Stimulated activated naive CD4-positive, alpha-beta T cell (primary cell): ENCODE measurements around the gene COBL.

ENCODE experiments used
- DNase-seq, 6 experiments: peaks; one replicate each; lab custom pipeline; 2025; lab: John Stamatoyannopoulos, UW

The COBL gene

GRCh38 chr7:51325908-51326307 lies 9.3 kb upstream of the COBL start:
- no peak for DNase-seq

- DNase-seq: no peak
Measured at GRCh38 chr7:51325261-51325676, 8.7 kb upstream of the COBL start.

- no peak for DNase-seq
Measured at GRCh38 chr7:51324206-51324898, 7.7 kb upstream of the COBL start.

GRCh38 chr7:51321961-51322515 lies 5.4 kb upstream of the COBL start:
- DNase-seq: no peak

GRCh38 chr7:51318886-51319579 lies 2.4 kb upstream of the COBL start:
- DNase-seq: no peak

- DNase-seq: no peak
Measured at GRCh38 chr7:51318001-51318400, 1.4 kb upstream of the COBL start.

- DNase-seq: no peak
Measured at GRCh38 chr7:51317582-51317910, 937 bp upstream of the COBL start.

- DNase-seq: no peak
Measured at GRCh38 chr7:51316262-51316665, 345 bp downstream of the COBL start.

- no peak for DNase-seq
Measured at GRCh38 chr7:51315393-51316261, 982 bp downstream of the COBL start.

- DNase-seq: no peak
Measured at GRCh38 chr7:51314726-51315125, 1.9 kb downstream of the COBL start.

GRCh38 chr7:51313738-51314425 lies 2.7 kb downstream of the COBL start:
- no peak for DNase-seq

- DNase-seq: no peak
Measured at GRCh38 chr7:51312951-51313737, 3.5 kb downstream of the COBL start.

GRCh38 chr7:51311166-51311565 lies 5.4 kb downstream of the COBL start:
- no peak for DNase-seq

GRCh38 chr7:51310131-51310583 lies 6.5 kb downstream of the COBL start:
- DNase-seq: no peak

GRCh38 chr7:51309361-51310130 lies 7.1 kb downstream of the COBL start:
- no peak for DNase-seq

GRCh38 chr7:51308696-51309095 lies 7.9 kb downstream of the COBL start:
- DNase-seq: no peak

GRCh38 chr7:51308265-51308664 lies 8.3 kb downstream of the COBL start:
- DNase-seq: no peak

GRCh38 chr7:51307651-51308210 lies 8.9 kb downstream of the COBL start:
- DNase-seq: no peak

GRCh38 chr7:51306761-51307160 lies 9.8 kb downstream of the COBL start:
- DNase-seq: no peak

- no peak for DNase-seq
Measured at GRCh38 chr7:51304729-51305128, 11.9 kb downstream of the COBL start.
